Activated T-helper 1 cell treated with anti-CD3 and anti-CD28 coated beads, Interleukin-2, amount 50 U/mL, for 16 hours (primary cell): Measurements from ENCODE around the gene NRSN2.
A peak's percentile ranks its signal among the peaks of the same experiment; 100 is the strongest.
"Not testable (repeated sequence)": the region's sequence is repeated elsewhere in the genome, so short reads cannot be mapped to it uniquely, and the experiment has no call there.

Source experiments
- DNase-seq, 2 donors: peaks; one replicate each; pipeline ENCODE4 v3.0.0-alpha.2; 2020; ENCODE audit warnings: low read depth in 1 of 2, low spot score in 1 of 2

NRSN2 gene

GRCh38 chr20:373171-373890 lies 26.4 kb downstream of the NRSN2 start:
- DNase-seq, result no peak

GRCh38 chr20:375265-375889 lies 28.5 kb downstream of the NRSN2 start:
- no peak for DNase-seq

- no peak for DNase-seq
Observed at GRCh38 chr20:376089-376488, 29.2 kb downstream of the NRSN2 start.

GRCh38 chr20:376750-377149 lies 29.8 kb downstream of the NRSN2 start:
- no peak for DNase-seq

GRCh38 chr20:377578-377977 lies 30.7 kb downstream of the NRSN2 start:
- DNase-seq, result not testable (repeated sequence)

GRCh38 chr20:378961-379336 lies 32.0 kb downstream of the NRSN2 start:
- DNase-seq, result no peak

GRCh38 chr20:380763-381580 lies 34.1 kb downstream of the NRSN2 start:
- DNase-seq, result peak; percentile 38 to 48

- peak; percentile 45 to 57 for DNase-seq
Observed at GRCh38 chr20:381581-382290, 34.8 kb downstream of the NRSN2 start.

GRCh38 chr20:382291-383115 lies 35.6 kb downstream of the NRSN2 start:
- DNase-seq, result no peak

- DNase-seq, result no peak
Observed at GRCh38 chr20:383889-384288, 37.0 kb downstream of the NRSN2 start.

- no peak for DNase-seq
Observed at GRCh38 chr20:384723-385122, 37.8 kb downstream of the NRSN2 start.

GRCh38 chr20:385448-385847 lies 38.5 kb downstream of the NRSN2 start:
- no peak for DNase-seq

GRCh38 chr20:386634-387033 lies 39.7 kb downstream of the NRSN2 start:
- not testable (repeated sequence) for DNase-seq

- no peak for DNase-seq
Observed at GRCh38 chr20:387520-387919, 40.6 kb downstream of the NRSN2 start.

GRCh38 chr20:388034-388994 lies 41.4 kb downstream of the NRSN2 start:
- DNase-seq, result no peak

- no peak for DNase-seq
Observed at GRCh38 chr20:389220-389619, 42.3 kb downstream of the NRSN2 start.

- DNase-seq, result no peak
Observed at GRCh38 chr20:391041-391711, 44.3 kb downstream of the NRSN2 start.

- not testable (repeated sequence) for DNase-seq
Observed at GRCh38 chr20:393296-393695, 46.4 kb downstream of the NRSN2 start.

GRCh38 chr20:396252-396618 lies 49.3 kb downstream of the NRSN2 start:
- no peak for DNase-seq
